K562 (cell line): ENCODE data around the gene PHTF2.

Experiments used
- CTCF ChIP-seq, 3 experiments: IDR thresholded peaks in 2 of 3; conservative IDR thresholded peaks in 1 of 3; 2 replicates each; pipeline ENCODE4 v1.5.1; 2011 to 2012; ENCODE audit warnings: low read length in 3 of 3, mild to moderate bottlenecking in 3 of 3, control low read depth in 2 of 3, improper control_type of control experiment in 1 of 3, inconsistent platforms in 1 of 3, low read depth in 1 of 3, mixed read lengths in 1 of 3, moderate library complexity in 1 of 3; ENCODE audit not compliant: insufficient read depth in 2 of 3
- FIP1L1 ChIP-seq: fragments of 200-400 bp; formaldehyde crosslinking; IDR thresholded peaks from 2 replicates; pipeline ENCODE4 v1.6.1; 2018; ENCODE audit warnings: mild to moderate bottlenecking, low read depth, low read length; ENCODE audit not compliant: poor library complexity, severe bottlenecking
- FOXM1 ChIP-seq, 2 experiments: fragments of 450-650 bp in 1 of 2; sonication (generic) in 1 of 2; formaldehyde crosslinking in 1 of 2; IDR thresholded peaks; 2 replicates each; pipeline versions ENCODE4 v1.6.1 to v1.9.0; 2017 to 2022; ENCODE audit warnings: low read depth in 2 of 2, mild to moderate bottlenecking in 2 of 2, missing genetic modification reagents in 1 of 2, moderate library complexity in 1 of 2
- KDM4B ChIP-seq, 2 experiments: fragments of 450-650 bp in 1 of 2; sonication (generic) in 1 of 2; IDR thresholded peaks; 2 replicates each; pipeline ENCODE4 v1.6.1; 2016 to 2017; ENCODE audit warnings: borderline replicate concordance in 2 of 2, antibody characterized with exemption in 1 of 2, low read depth in 1 of 2, mild to moderate bottlenecking in 1 of 2
- KDM5B ChIP-seq: fragments of 200-600 bp; sonication (generic); IDR thresholded peaks from 2 replicates; pipeline ENCODE4 v1.6.1; 2012; ENCODE audit warnings: low read depth, mild to moderate bottlenecking, moderate library complexity, low read length, control low read depth, inconsistent platforms; ENCODE audit not compliant: insufficient replicate concordance
- SREBF2 ChIP-seq: sonication (generic); formaldehyde crosslinking; IDR thresholded peaks from 2 replicates; pipeline ENCODE4 v1.4.0; 2020; ENCODE audit warnings: mild to moderate bottlenecking, missing genetic modification reagents
- TARDBP ChIP-seq: fragments of 450-650 bp; IDR thresholded peaks from 2 replicates; pipeline ENCODE4 v1.6.1; 2016
- ZBED1 ChIP-seq: IDR thresholded peaks from 2 replicates; pipeline ENCODE4 v1.6.1; 2014
- ZBTB9 ChIP-seq: fragments of 450-650 bp; formaldehyde crosslinking; IDR thresholded peaks from 2 replicates; pipeline ENCODE4 v1.4.0; 2020; ENCODE audit warnings: mild to moderate bottlenecking, moderate library complexity
- ZNF830 ChIP-seq: fragments of 250-450 bp; sonication (Bioruptor Pico); IDR thresholded peaks from 2 replicates; pipeline ENCODE4 v1.5.0; 2021; ENCODE audit warnings: mild to moderate bottlenecking
- TF ChIP-seq, protein P1 (sequence below), 3 experiments: fragments of 200-800 bp in 1 of 3; fragments of 250-450 bp in 1 of 3; fragments of 450-650 bp in 1 of 3; sonication (Bioruptor Pico) in 1 of 3; sonication (Bioruptor generic) in 1 of 3; formaldehyde crosslinking in 1 of 3; IDR thresholded peaks; 2 replicates each; pipeline versions ENCODE4 v1.6.1 to v1.8.0; 2016 to 2022; ENCODE audit warnings: mild to moderate bottlenecking in 2 of 3, missing genetic modification characterization in 2 of 3, missing compliant biosample characterization in 1 of 3, moderate library complexity in 1 of 3

- TF ChIP-seq FIP1L1 (no peak), ZBED1 (no peak), FOXM1 (IDR thresholded peaks at IDR 0.05; ENCODE audit: low read depth) (no peak), FOXM1 (CRISPR knock-in tag; IDR thresholded peaks at IDR 0.05; ENCODE audit: low read depth) (no peak), KDM5B (no peak), ZBTB9 (no peak), TARDBP (no peak), ZNF830 (CRISPR knock-in tag) (no peak), KDM4B (IDR thresholded peaks at IDR 0.05; ENCODE audit: borderline replicate concordance in 2 of 2, low read depth in 1 of 2) (no peak), SREBF2 (CRISPR knock-in tag) (no peak), CTCF (IDR thresholded peaks at IDR 0.05 in 2 of 3, conservative IDR thresholded peaks at IDR 0.05 in 1 of 3; ENCODE audit: insufficient read depth in 2 of 3, low read depth in 1 of 3, low read length in 3 of 3) (no peak)
- TF ChIP-seq, protein P1, sequence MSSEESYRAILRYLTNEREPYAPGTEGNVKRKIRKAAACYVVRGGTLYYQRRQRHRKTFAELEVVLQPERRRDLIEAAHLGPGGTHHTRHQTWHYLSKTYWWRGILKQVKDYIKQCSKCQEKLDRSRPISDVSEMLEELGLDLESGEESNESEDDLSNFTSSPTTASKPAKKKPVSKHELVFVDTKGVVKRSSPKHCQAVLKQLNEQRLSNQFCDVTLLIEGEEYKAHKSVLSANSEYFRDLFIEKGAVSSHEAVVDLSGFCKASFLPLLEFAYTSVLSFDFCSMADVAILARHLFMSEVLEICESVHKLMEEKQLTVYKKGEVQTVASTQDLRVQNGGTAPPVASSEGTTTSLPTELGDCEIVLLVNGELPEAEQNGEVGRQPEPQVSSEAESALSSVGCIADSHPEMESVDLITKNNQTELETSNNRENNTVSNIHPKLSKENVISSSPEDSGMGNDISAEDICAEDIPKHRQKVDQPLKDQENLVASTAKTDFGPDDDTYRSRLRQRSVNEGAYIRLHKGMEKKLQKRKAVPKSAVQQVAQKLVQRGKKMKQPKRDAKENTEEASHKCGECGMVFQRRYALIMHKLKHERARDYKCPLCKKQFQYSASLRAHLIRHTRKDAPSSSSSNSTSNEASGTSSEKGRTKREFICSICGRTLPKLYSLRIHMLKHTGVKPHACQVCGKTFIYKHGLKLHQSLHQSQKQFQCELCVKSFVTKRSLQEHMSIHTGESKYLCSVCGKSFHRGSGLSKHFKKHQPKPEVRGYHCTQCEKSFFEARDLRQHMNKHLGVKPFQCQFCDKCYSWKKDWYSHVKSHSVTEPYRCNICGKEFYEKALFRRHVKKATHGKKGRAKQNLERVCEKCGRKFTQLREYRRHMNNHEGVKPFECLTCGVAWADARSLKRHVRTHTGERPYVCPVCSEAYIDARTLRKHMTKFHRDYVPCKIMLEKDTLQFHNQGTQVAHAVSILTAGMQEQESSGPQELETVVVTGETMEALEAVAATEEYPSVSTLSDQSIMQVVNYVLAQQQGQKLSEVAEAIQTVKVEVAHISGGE (CRISPR knock-in tag; IDR thresholded peaks at IDR 0.05): no peak
Observed at GRCh38 chr7:78002021-78002420, 203.4 kb downstream of the PHTF2 start.
